ENCODE measurements around the gene TSSK6. TPM values are rescaled to one million over a fixed set of nuclear protein-coding genes. Genes with fewer than 3 reads are reported as not detected.
A peak's percentile ranks its signal among the peaks of the same experiment; 100 is the strongest.
"Not testable (repeated sequence)": the region's sequence is repeated elsewhere in the genome, so short reads cannot be mapped to it uniquely, and the experiment has no call there.

TSSK6 gene
- total RNA-seq, 1 experiment from 2014 or later, result 4.7 TPM

DNA sequence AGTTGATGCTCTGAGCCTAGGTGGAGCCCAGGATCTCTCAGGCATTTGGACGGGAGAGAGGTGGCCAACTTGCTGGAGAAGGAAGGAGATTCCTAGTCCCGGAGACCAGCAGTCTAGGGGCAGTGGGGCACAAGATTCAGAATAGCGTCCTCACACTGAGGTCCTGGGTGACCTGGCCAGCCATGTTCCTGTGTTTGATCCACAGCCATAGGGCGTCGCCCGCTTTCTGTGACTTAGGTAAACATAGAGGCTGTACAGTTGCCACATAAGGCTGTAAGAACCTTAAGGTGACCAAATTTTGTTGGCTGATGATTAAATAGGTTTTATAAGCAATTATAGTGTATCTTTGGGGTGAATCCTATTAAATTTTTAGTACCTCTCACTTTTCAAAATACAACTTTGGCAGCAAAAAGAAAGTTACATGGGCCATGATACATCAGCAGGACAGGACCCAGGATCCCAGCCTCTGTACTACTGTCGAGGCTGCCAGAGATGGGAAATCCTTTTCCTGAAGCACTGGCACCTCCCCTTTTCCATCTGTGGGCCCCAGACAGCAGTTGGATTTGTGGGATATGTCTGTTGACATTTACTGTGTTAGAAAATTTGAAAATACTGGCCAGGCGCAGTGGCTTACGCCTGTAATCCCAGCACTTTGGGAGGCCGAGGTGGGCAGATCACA, 37.5 kb downstream of the TSSK6 start (continued):
- TF ChIP-seq PRRX2 (CRISPR knock-in tag; IDR thresholded peaks at IDR 0.05), result no peak
- TF ChIP-seq ERG (CRISPR knock-in tag; IDR thresholded peaks at IDR 0.05), result no peak
- TF ChIP-seq FOXP1 (CRISPR knock-in tag; IDR thresholded peaks at IDR 0.05; ENCODE audit: borderline replicate concordance), result no peak
- no peak for TF ChIP-seq CBFB (CRISPR knock-in tag; IDR thresholded peaks at IDR 0.05; ENCODE audit: low read depth)
- no peak for TF ChIP-seq ATF1 (CRISPR knock-in tag; IDR thresholded peaks at IDR 0.05)
- TF ChIP-seq IRF2 (CRISPR knock-in tag; IDR thresholded peaks at IDR 0.05; ENCODE audit: borderline replicate concordance, low read depth), result no peak

GRCh38 chr19:19475849-19476828, 39.2 kb downstream of the TSSK6 start:
- H3K9me3 Mint-ChIP-seq, result no peaks in the 10 kb centered on the region
- H3K4me3 Mint-ChIP-seq, result peak overlapping the region; percentile 56
- peak overlapping the region; percentile 91 for H3K27ac Mint-ChIP-seq
- H3K36me3 Mint-ChIP-seq, result peaks cover 14% of the 10 kb centered on the region
- ATAC-seq, result peak; percentile 52
- H3K27me3 Mint-ChIP-seq (ENCODE audit: low read depth), result no peaks in the 10 kb centered on the region
- ChIA-PET CTCF (interaction anchor here (0.6 to 3.2 kb wide), 29 partner anchors 9 to 1279 kb away, joined by 3 to 24 read pairs (median 6); partner anchors contain the start of gene GATAD2A), POLR2A (interaction anchor here (1.2 to 1.5 kb wide), 5 partner anchors 12 to 71 kb away, joined by 3 to 7 read pairs (median 4); partner anchors contain the start of gene GATAD2A)
- peaks cover 60% of the 10 kb centered on the region for H3K4me1 Mint-ChIP-seq
- DNase-seq (ENCODE audit: low spot score), result peak; percentile 53
- TF ChIP-seq IRF2 (CRISPR knock-in tag; IDR thresholded peaks at IDR 0.05; ENCODE audit: borderline replicate concordance, low read depth), result no peak
- no peak for TF ChIP-seq SMAD3 (CRISPR knock-in tag; IDR thresholded peaks at IDR 0.05; ENCODE audit: borderline replicate concordance)
- TF ChIP-seq SOX15 (CRISPR knock-in tag; IDR thresholded peaks at IDR 0.05), result no peak
- TF ChIP-seq NR3C1 (CRISPR knock-in tag; conservative IDR thresholded peaks at IDR 0.05; ENCODE audit: low read depth), result no peak

GRCh38 chr19:19475015-19475765, 40.2 kb downstream of the TSSK6 start:
- DNase-seq (ENCODE audit: low spot score) (peak; percentile 75), ATAC-seq (peak; percentile 86)
- Mint-ChIP-seq H3K27ac (peak overlapping the region; percentile 99), H3K9me3 (no peaks in the 10 kb centered on the region), H3K4me1 (peaks cover 55% of the 10 kb centered on the region), H3K4me3 (peak overlapping the region; percentile 56), H3K27me3 (ENCODE audit: low read depth) (no peaks in the 10 kb centered on the region), H3K36me3 (peaks cover 20% of the 10 kb centered on the region)
- ChIA-PET CTCF (interaction anchor here (0.7 to 3.2 kb wide), 26 partner anchors 10 to 111 kb away, joined by 3 to 24 read pairs (median 6); partner anchors contain the start of gene GATAD2A), POLR2A (interaction anchor here (1.2 to 1.5 kb wide), 5 partner anchors 13 to 70 kb away, joined by 3 to 7 read pairs (median 4); partner anchors contain the start of gene GATAD2A)
- TF ChIP-seq OVOL2 (CRISPR knock-in tag; IDR thresholded peaks at IDR 0.05; ENCODE audit: borderline replicate concordance), result no peak
- TF ChIP-seq SMAD4 (CRISPR knock-in tag; IDR thresholded peaks at IDR 0.05), result no peak
- TF ChIP-seq NFE2L1 (CRISPR knock-in tag; IDR thresholded peaks at IDR 0.05), result no peak
- TF ChIP-seq ZNF423 (CRISPR knock-in tag; IDR thresholded peaks at IDR 0.05), result no peak
- no peak for TF ChIP-seq JUN (CRISPR knock-in tag; IDR thresholded peaks at IDR 0.05)
- no peak for TF ChIP-seq ZNF416 (CRISPR knock-in tag; IDR thresholded peaks at IDR 0.05)

- H3K4me1 Mint-ChIP-seq, result peaks cover 42% of the 10 kb centered on the region
- H3K4me3 Mint-ChIP-seq; ATAC-seq; POLR2A ChIA-PET; H3K27me3 Mint-ChIP-seq (ENCODE audit: low read depth); DNase-seq (ENCODE audit: low spot score): not testable (repeated sequence)
- peaks cover 40% of the 10 kb centered on the region for H3K36me3 Mint-ChIP-seq
- CTCF ChIA-PET, result interaction anchor here (0.9 kb wide), 1 partner anchor 10 kb away, joined by 3 read pairs; no protein-coding TSS in a partner anchor
- peaks cover 22% of the 10 kb centered on the region for H3K9me3 Mint-ChIP-seq
- peak overlapping the region; percentile 26 for H3K27ac Mint-ChIP-seq
These were observed 43.2 kb downstream of the TSSK6 start for GRCh38 chr19:19472106-19472505.
